GM23248 (cell line): ENCODE measurements around the gene HNRNPUL2. TPM values are rescaled to one million over a fixed set of nuclear protein-coding genes. Genes with fewer than 3 reads are reported as not detected.

Source experiments
- DNase-seq: peaks from one replicate; pipeline ENCODE4 v3.0.0-alpha.2; 2015
- H2AFZ ChIP-seq: fragments of 200-600 bp; sonication (generic); 2 replicates; pipeline ENCODE4 v1.6.1; 2016; ENCODE audit warnings: antibody characterized with exemption
- H3F3A ChIP-seq: fragments of 200-600 bp; sonication (generic); 2 replicates; pipeline ENCODE4 v1.6.1; 2016; ENCODE audit warnings: mild to moderate bottlenecking, antibody characterized with exemption, mixed run types; ENCODE audit not compliant: insufficient read depth
- H3K27ac ChIP-seq: fragments of 200-600 bp; sonication (generic); 2 replicates; pipeline ENCODE4 v1.5.1; 2016; ENCODE audit warnings: mild to moderate bottlenecking
- H3K27me3 ChIP-seq: fragments of 200-600 bp; sonication (generic); replicated peaks from 2 replicates; pipeline ENCODE4 v1.6.1; 2016; ENCODE audit warnings: mild to moderate bottlenecking; ENCODE audit not compliant: insufficient read depth
- H3K36me3 ChIP-seq: fragments of 200-600 bp; sonication (generic); 2 replicates; pipeline ENCODE4 v1.6.1; 2016; ENCODE audit warnings: low read depth, mild to moderate bottlenecking
- H3K4me1 ChIP-seq: fragments of 200-600 bp; sonication (generic); 2 replicates; pipeline ENCODE4 v1.6.1; 2016; ENCODE audit warnings: mild to moderate bottlenecking; ENCODE audit not compliant: insufficient read depth
- H3K4me2 ChIP-seq: fragments of 200-600 bp; sonication (generic); one replicate; pipeline ENCODE4 v1.6.1; 2016; ENCODE audit warnings: mild to moderate bottlenecking; ENCODE audit not compliant: unreplicated experiment
- H3K4me3 ChIP-seq: fragments of 200-600 bp; sonication (generic); 2 replicates; pipeline ENCODE4 v1.5.1; 2016; ENCODE audit warnings: mild to moderate bottlenecking
- H3K79me2 ChIP-seq: fragments of 200-600 bp; sonication (generic); 2 replicates; pipeline ENCODE4 v1.6.1; 2016; ENCODE audit warnings: mild to moderate bottlenecking; ENCODE audit not compliant: insufficient read depth
- H3K9ac ChIP-seq: fragments of 200-600 bp; sonication (generic); 2 replicates; pipeline ENCODE4 v1.6.1; 2016; ENCODE audit warnings: mild to moderate bottlenecking
- H3K9me2 ChIP-seq: fragments of 200-600 bp; sonication (generic); 2 replicates; pipeline ENCODE4 v1.6.1; 2016; ENCODE audit warnings: mixed run types, mild to moderate bottlenecking, moderate library complexity; ENCODE audit not compliant: insufficient read depth
- H3K9me3 ChIP-seq: fragments of 200-600 bp; sonication (generic); one replicate; pipeline ENCODE4 v1.6.1; 2017; ENCODE audit warnings: low read depth
- H4K20me1 ChIP-seq: fragments of 200-600 bp; sonication (generic); 2 replicates; pipeline ENCODE4 v1.6.0; 2016; ENCODE audit not compliant: insufficient read depth
- EZH2 ChIP-seq: fragments of 200-600 bp; sonication (generic); IDR thresholded peaks from 2 replicates; pipeline ENCODE4 v1.6.1; 2018; ENCODE audit warnings: antibody characterized with exemption, mild to moderate bottlenecking; ENCODE audit not compliant: insufficient read depth, poor library complexity, severe bottlenecking
- EZH2phosphoT487 ChIP-seq: fragments of 200-600 bp; sonication (generic); IDR thresholded peaks from 2 replicates; pipeline ENCODE4 v1.6.1; 2018; ENCODE audit warnings: antibody characterized with exemption, moderate library complexity, mild to moderate bottlenecking, low read depth; ENCODE audit not compliant: insufficient read depth
- WGBS, 2 experiments: methylation state at CpG; one replicate each; pipeline ENCODE4 v1.1.6; 2015 to 2017; ENCODE audit warnings: low lambda C conversion rate in 2 of 2, low coverage in 1 of 2; ENCODE audit errors: missing lambda C conversion rate in 2 of 2; 5-methylcytosine and 5-hydroxymethylcytosine counted together
- in situ Hi-C: fragments of 300-500 bp; cut with MboI; formaldehyde crosslinking; loops from 2 replicates; pipeline ENCODE4 v1.15.0; 2020
- polyA plus RNA-seq: library from polyadenylated mRNA; unstranded; fragments of >200 nt; fragmentation: Nextera tagmentation; extraction: Ambion mirVana; gene quantifications from 2 replicates; pipeline ENCODE4 v1.2.1, GENCODE V29; 2016
- total RNA-seq: library from RNA; depleted of rRNA; stranded (reverse); fragments of >200 nt; shearing (Covaris generic); gene quantifications from 2 replicates; pipeline ENCODE4 v1.2.3, GENCODE V29; 2014; rRNA removed

Gene HNRNPUL2
- total RNA-seq (2.9 and 5.0 TPM in 2 replicates), polyA plus RNA-seq (2.1 and 3.1 TPM in 2 replicates)

DNA sequence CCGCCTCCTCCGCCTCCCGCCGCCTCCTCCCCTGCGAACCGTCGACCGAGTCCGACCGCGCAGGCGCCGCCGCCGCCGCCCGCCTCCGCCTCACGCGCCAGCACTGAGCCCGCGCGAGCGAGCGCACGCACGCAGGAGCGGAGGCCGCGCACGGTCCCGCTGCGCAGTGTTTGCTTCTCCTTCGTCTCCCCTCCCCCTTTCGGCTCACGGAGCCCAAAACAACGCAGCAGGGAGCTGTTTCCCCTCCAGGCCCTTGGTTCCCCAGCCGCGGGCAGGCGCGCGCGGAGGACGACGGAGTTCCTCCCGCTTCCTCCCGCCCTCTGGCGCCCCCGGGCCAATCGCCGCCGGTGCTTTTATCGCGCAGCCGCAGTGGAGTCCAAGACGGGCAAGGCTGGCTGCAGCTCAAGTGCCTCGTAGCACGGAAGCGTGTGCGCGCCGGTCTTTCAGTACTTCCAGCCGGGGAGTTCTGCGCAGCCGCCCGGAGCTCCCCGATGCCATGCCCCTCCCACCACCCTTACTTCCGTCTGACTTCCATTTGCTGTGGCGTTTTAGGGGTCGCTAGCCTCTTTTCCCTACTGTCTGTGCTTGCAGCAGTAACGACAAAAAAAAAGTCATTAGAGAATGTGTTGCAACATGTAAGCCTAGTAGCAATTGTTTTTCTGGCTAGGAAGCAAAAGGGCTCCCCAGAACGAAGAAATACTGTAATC is at the start of gene HNRNPUL2:
TSS of gene HNRNPUL2 (minus strand) at position 293 of the 707 bp plus-strand sequence. CDS start 301 bp downstream, outside the sequence.
- H3F3A ChIP-seq = peaks cover 45% of the 10 kb centered on the region
- peaks cover 83% of the 10 kb centered on the region for H3K79me2 ChIP-seq
- H4K20me1 ChIP-seq = peaks cover 13% of the 10 kb centered on the region; the same call in 1 of the 2 replicates
- no peaks in the 10 kb centered on the region for H3K9me3 ChIP-seq
- peak within 1 kb of the TSS; percentile 95 for H3K27ac ChIP-seq
- peak within 1 kb of the TSS; percentile 93 for H3K4me2 ChIP-seq
- no peak for TF ChIP-seq EZH2phosphoT487
- no peak for TF ChIP-seq EZH2
- no peaks in the 10 kb centered on the region for H3K27me3 ChIP-seq
- peak; percentile 100 for DNase-seq
- peak within 1 kb of the TSS; percentile 97 for H2AFZ ChIP-seq
- WGBS, 2 experiments = 1% methylated on average over 50 to 71 of the region's 72 CpGs
- peaks cover 17% of the 10 kb centered on the region for H3K36me3 ChIP-seq
- peak within 1 kb of the TSS; percentile 92 for H3K9ac ChIP-seq
- in situ Hi-C loops = no loop called here
- H3K4me3 ChIP-seq = peak within 1 kb of the TSS; percentile 88
- peaks cover 21% of the 10 kb centered on the region for H3K4me1 ChIP-seq
- H3K9me2 ChIP-seq = no peaks in the 10 kb centered on the region

DNA sequence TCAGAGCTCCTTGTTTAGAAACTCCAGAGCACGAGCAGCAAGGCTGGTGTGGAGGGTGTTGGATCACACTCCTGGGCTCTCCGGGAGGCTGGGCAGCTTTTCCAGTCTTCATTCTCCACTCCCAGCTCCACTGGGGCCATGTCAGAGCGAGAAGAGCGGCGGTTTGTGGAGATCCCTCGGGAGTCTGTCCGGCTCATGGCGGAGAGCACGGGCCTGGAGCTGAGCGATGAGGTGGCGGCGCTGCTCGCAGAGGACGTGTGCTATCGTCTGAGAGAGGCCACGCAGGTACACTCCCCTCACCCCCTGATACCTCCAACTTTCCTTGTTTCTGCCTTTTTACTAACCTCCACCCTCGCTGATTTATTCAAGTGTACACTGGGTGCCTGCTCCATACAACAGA is 48.4 kb upstream of the HNRNPUL2 start:
- H3K9me3 ChIP-seq = no peaks in the 10 kb centered on the region
- peaks cover 10% of the 10 kb centered on the region; the same call in 1 of the 2 replicates for H3K4me1 ChIP-seq
- no peak overlapping the region for H3K4me3 ChIP-seq
- H2AFZ ChIP-seq = no peak overlapping the region
- TF ChIP-seq EZH2phosphoT487 (no peak), EZH2 (no peak)
- no peak overlapping the region for H3K27ac ChIP-seq
- 96 to 97% methylated on average over 17 of the region's 17 CpGs for WGBS, 2 experiments
- no peak overlapping the region for H3K9ac ChIP-seq
- in situ Hi-C loops = no loop called here
- no peaks in the 10 kb centered on the region for H3K27me3 ChIP-seq
- H3K9me2 ChIP-seq = no peaks in the 10 kb centered on the region
- no peak for DNase-seq
- H4K20me1 ChIP-seq = no peaks in the 10 kb centered on the region
- no peaks in the 10 kb centered on the region for H3K36me3 ChIP-seq
- H3K4me2 ChIP-seq = no peak overlapping the region
- H3F3A ChIP-seq = peaks cover 3% of the 10 kb centered on the region
- peaks cover 23% of the 10 kb centered on the region for H3K79me2 ChIP-seq

DNA sequence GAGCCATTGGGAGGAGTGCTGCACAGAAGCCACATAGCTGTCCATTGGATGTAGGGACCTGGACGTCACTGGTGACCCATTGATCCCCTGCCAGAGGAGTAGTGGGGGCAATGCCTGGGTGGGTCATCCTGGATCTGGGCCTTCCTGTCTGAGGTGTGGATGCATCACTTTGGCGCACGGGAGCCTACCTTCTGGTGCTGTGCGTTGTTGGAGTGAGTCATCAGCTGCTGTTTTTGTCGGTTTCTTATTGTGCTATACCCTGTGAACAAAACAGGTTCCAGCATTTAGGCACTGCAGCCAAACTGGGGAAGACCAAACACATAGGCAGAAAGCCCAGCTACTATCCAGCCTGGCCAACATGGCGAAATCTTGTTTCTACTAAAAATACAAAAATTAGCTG is 47.1 kb upstream of the HNRNPUL2 start:
- no peaks in the 10 kb centered on the region for H3K9me2 ChIP-seq
- H3K9ac ChIP-seq = no peak overlapping the region
- peaks cover 18% of the 10 kb centered on the region for H3K4me1 ChIP-seq
- in situ Hi-C loops = no loop called here
- TF ChIP-seq EZH2phosphoT487 = no peak
- TF ChIP-seq EZH2 = no peak
- H3K9me3 ChIP-seq = no peaks in the 10 kb centered on the region
- H3K4me2 ChIP-seq = no peak overlapping the region
- 85% methylated on average over 6 of the region's 6 CpGs for WGBS, 2 experiments
- DNase-seq = no peak
- no peak overlapping the region for H3K27ac ChIP-seq
- no peaks in the 10 kb centered on the region for H3K27me3 ChIP-seq
- peaks cover 13% of the 10 kb centered on the region for H3F3A ChIP-seq
- H3K36me3 ChIP-seq = no peaks in the 10 kb centered on the region
- peaks cover 23% of the 10 kb centered on the region for H3K79me2 ChIP-seq
- no peaks in the 10 kb centered on the region for H4K20me1 ChIP-seq
- H2AFZ ChIP-seq = no peak overlapping the region
- no peak overlapping the region for H3K4me3 ChIP-seq

DNA sequence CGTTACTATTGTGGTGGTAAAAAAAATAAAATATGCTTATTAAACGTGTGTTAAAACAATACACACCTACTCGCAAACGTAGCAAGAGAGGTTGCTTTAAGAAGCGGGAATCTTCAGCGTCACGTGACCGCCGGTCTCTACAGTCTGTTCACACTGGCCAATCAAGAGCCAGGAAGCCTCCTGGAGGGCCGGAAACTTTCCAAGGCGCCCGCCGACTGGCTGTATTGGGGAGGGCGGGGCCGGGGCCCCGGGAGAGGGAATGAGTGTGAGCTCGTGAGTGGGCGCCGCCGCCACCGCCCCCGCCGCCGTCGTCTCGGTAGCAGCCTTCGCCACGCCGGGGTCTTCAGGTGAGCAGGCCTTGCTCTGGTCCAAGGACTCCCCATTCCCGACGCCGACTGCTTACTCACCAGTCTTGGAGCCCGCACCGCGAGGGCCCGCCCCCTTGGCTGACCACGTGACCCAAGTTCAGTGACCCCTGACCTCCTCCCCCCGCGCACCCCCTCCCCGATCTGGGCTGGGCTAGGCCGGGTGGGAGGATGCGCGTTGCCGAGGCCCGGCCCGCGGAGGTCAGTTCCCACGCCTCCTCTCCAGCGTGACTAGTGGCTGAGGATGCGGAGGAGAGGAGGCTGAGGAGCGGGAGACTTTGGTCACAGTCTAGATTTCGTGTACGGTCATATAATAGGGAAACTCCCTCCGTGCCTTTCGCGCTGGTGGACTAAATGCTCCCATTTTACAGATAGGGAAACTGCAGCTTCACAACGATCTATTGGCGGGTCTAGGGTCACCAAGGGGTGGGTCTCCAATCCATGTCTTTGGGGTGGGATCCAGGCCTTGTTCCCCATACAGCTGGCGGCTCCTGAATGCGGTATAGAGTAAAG is 44.1 kb upstream of the HNRNPUL2 start, which contains the start of gene TAF6L:
TSS of gene TAF6L (plus strand) at position 253 of the 878 bp plus-strand sequence. CDS start 4,388 bp downstream, outside the sequence.
- H3K27me3 ChIP-seq = no peaks in the 10 kb centered on the region
- H3K4me2 ChIP-seq = peak within 1 kb of the TSS; percentile 79
- DNase-seq = peak; percentile 99
- peak within 1 kb of the TSS; percentile 82 for H3K27ac ChIP-seq
- H3K4me1 ChIP-seq = peaks cover 18% of the 10 kb centered on the region
- H3K9me3 ChIP-seq = no peaks in the 10 kb centered on the region
- H3K9me2 ChIP-seq = no peaks in the 10 kb centered on the region
- H3K9ac ChIP-seq = peak within 1 kb of the TSS; percentile 81
- peaks cover 20% of the 10 kb centered on the region for H3F3A ChIP-seq
- peaks cover 23% of the 10 kb centered on the region for H3K79me2 ChIP-seq
- TF ChIP-seq EZH2phosphoT487 (no peak), EZH2 (no peak)
- 0 to 3% methylated on average over 29 to 52 of the region's 60 CpGs for WGBS, 2 experiments
- H4K20me1 ChIP-seq = no peaks in the 10 kb centered on the region
- in situ Hi-C loops = no loop called here
- H3K4me3 ChIP-seq = peak within 1 kb of the TSS; percentile 70
- H2AFZ ChIP-seq = peak within 1 kb of the TSS; percentile 90
- H3K36me3 ChIP-seq = peaks cover 5% of the 10 kb centered on the region; the same call in 1 of the 2 replicates
